A673 (cell line): ENCODE data around the gene NRAP. TPM values are rescaled to one million over a fixed set of nuclear protein-coding genes. Genes with fewer than 3 reads are reported as not detected.

ENCODE experiments used
- BruUV-seq: library from RNA; stranded (reverse); fragments of 400-500 nt; replicated peaks from 2 replicates; lab custom pipeline; 2021; lab: Mats Ljungman, UMichigan
- CTCF ChIA-PET: fragments of 300-600 bp; sonication (Branson Sonifier 250); formaldehyde crosslinking; loops from one replicate; lab custom pipeline; 2022; ENCODE audit warnings: antibody characterized with exemption; lab: Charles Lee
- POLR2A ChIA-PET: fragments of 300-600 bp; sonication (Branson Sonifier 250); formaldehyde crosslinking; loops from one replicate; lab custom pipeline; 2022; ENCODE audit warnings: antibody characterized with exemption; ENCODE audit not compliant: low non-redundant PET; lab: Charles Lee
- DNase-seq: peaks from one replicate; pipeline ENCODE4 v3.0.0-alpha.2; 2015; ENCODE audit warnings: low spot score
- H3K27ac ChIP-seq: fragments of 200-600 bp; sonication (generic); 2 replicates; pipeline ENCODE4 v1.5.1; 2016; ENCODE audit warnings: mixed run types, low read depth, mild to moderate bottlenecking, mixed read lengths, antibody characterized with exemption, low read length; ENCODE audit not compliant: poor library complexity, severe bottlenecking
- H3K27me3 ChIP-seq: fragments of 200-600 bp; sonication (generic); replicated peaks from 2 replicates; pipeline ENCODE4 v1.6.1; 2017; ENCODE audit warnings: mixed run types, low read depth, mild to moderate bottlenecking, mixed read lengths, antibody characterized with exemption, low read length; ENCODE audit not compliant: insufficient read depth, poor library complexity
- H3K36me3 ChIP-seq: fragments of 200-600 bp; sonication (generic); 2 replicates; pipeline ENCODE4 v1.6.1; 2016; ENCODE audit warnings: mixed run types, mild to moderate bottlenecking, mixed read lengths, antibody characterized with exemption, low read length; ENCODE audit not compliant: insufficient read depth, poor library complexity, severe bottlenecking
- H3K4me1 ChIP-seq: fragments of 200-600 bp; sonication (generic); 2 replicates; pipeline ENCODE4 v1.6.1; 2017; ENCODE audit warnings: mixed run types, mild to moderate bottlenecking, mixed read lengths, antibody characterized with exemption, low read length; ENCODE audit not compliant: insufficient read depth, poor library complexity, severe bottlenecking
- H3K4me3 ChIP-seq: fragments of 200-600 bp; sonication (generic); 2 replicates; pipeline ENCODE4 v1.5.1; 2016; ENCODE audit warnings: low read depth, mixed run types, mild to moderate bottlenecking, mixed read lengths, low read length; ENCODE audit not compliant: poor library complexity, severe bottlenecking
- H3K9me3 ChIP-seq: fragments of 200-600 bp; sonication (generic); 2 replicates; pipeline ENCODE4 v1.6.1; 2016; ENCODE audit warnings: mixed run types, low read depth, mild to moderate bottlenecking, mixed read lengths, antibody characterized with exemption, low read length; ENCODE audit not compliant: poor library complexity, severe bottlenecking
- CTCF ChIP-seq: fragments of 300-800, 200-600 bp; sonication (generic); conservative IDR thresholded peaks from 2 replicates; pipeline ENCODE4 v1.5.1; 2017; ENCODE audit warnings: low read depth, mild to moderate bottlenecking, antibody characterized with exemption, low read length, moderate library complexity, mixed read lengths
- EZH2 ChIP-seq: fragments of 200-600 bp; sonication (generic); IDR thresholded peaks from 2 replicates; pipeline ENCODE4 v1.6.1; 2017; ENCODE audit warnings: borderline replicate concordance, low read depth, mild to moderate bottlenecking, mixed read lengths, antibody characterized with exemption, low read length; ENCODE audit not compliant: poor library complexity, severe bottlenecking
- intact Hi-C: fragments of 100-400 bp; cut with micrococcal nuclease; formaldehyde crosslinking; loops from one replicate; pipeline ENCODE4 v1.10.0; 2022; ENCODE audit not compliant: unreplicated experiment
- total RNA-seq: library from RNA; stranded (reverse); gene quantifications from 2 replicates; pipeline ENCODE4 v1.2.3, GENCODE V29; 2021

NRAP gene
- total RNA-seq, 1 experiment from 2014 or later: 0.34 TPM

GRCh38 chr10:113687037-113687436 lies 23.2 kb upstream of the NRAP start:
- Histone ChIP-seq H3K36me3 (no peaks in the 10 kb centered on the region), H3K4me1 (no peaks in the 10 kb centered on the region), H3K4me3 (no peak overlapping the region), H3K27ac (no peak overlapping the region), H3K27me3 (no peaks in the 10 kb centered on the region), H3K9me3 (peaks cover 28% of the 10 kb centered on the region)
- no peak for DNase-seq
- CTCF ChIA-PET: no interaction called here
- BruUV-seq: no TSS peak
- intact Hi-C loops: no loop called here
- POLR2A ChIA-PET: no interaction called here
- TF ChIP-seq CTCF: no peak
- TF ChIP-seq EZH2: no peak

GRCh38 chr10:113686028-113686427 lies 22.2 kb upstream of the NRAP start:
- Histone ChIP-seq H3K9me3 (peaks cover 28% of the 10 kb centered on the region), H3K4me3 (no peak overlapping the region), H3K27me3 (no peaks in the 10 kb centered on the region), H3K4me1 (no peaks in the 10 kb centered on the region), H3K36me3 (no peaks in the 10 kb centered on the region), H3K27ac (no peak overlapping the region)
- intact Hi-C loops: no loop called here
- ChIA-PET POLR2A (no interaction called here), CTCF (no interaction called here)
- no peak for DNase-seq
- TF ChIP-seq CTCF (no peak), EZH2 (no peak)
- BruUV-seq: no TSS peak

GRCh38 chr10:113683300-113683699 lies 19.5 kb upstream of the NRAP start:
- POLR2A ChIA-PET: interaction anchor here (0.7 kb wide), 1 partner anchor 856 kb away, joined by 15 read pairs; no protein-coding TSS in a partner anchor
- Histone ChIP-seq H3K27me3 (no peaks in the 10 kb centered on the region), H3K4me3 (no peak overlapping the region), H3K9me3 (peaks cover 24% of the 10 kb centered on the region), H3K27ac (no peak overlapping the region), H3K36me3 (no peaks in the 10 kb centered on the region), H3K4me1 (no peaks in the 10 kb centered on the region)
- no peak for DNase-seq
- CTCF ChIA-PET: no interaction called here
- no TSS peak for BruUV-seq
- intact Hi-C loops: no loop called here
- TF ChIP-seq EZH2 (no peak), CTCF (no peak)
